Skin epidermis (tissue), 12 donors: ENCODE results near the gene HASPIN.

ENCODE experiments used
- H3K27ac ChIP-seq, 21 experiments: fragments of 200-600 bp; sonication (generic) in 11 of 21; one replicate each; pipeline ENCODE4 v1.5.0; 2020; ENCODE audit warnings: mild to moderate bottlenecking in 3 of 21, inconsistent platforms in 2 of 21, moderate library complexity in 2 of 21
- H3K4me3 ChIP-seq, 7 experiments: fragments of 200-600 bp; sonication (generic) in 2 of 7; one replicate each; pipeline ENCODE4 v1.5.0; 2020; ENCODE audit warnings: inconsistent platforms in 2 of 7, mild to moderate bottlenecking in 2 of 7, moderate library complexity in 1 of 7

Gene HASPIN

GRCh38 chr17:3759597-3760216 lies 36.0 kb downstream of the HASPIN start:
- Histone ChIP-seq H3K27ac (no peak overlapping the region), H3K4me3 (no peak overlapping the region)

- Histone ChIP-seq H3K27ac (no peak overlapping the region), H3K4me3 (no peak overlapping the region)
Measured at GRCh38 chr17:3761036-3761917, 37.6 kb downstream of the HASPIN start.

- H3K4me3 ChIP-seq = no peak overlapping the region
- no peak overlapping the region for H3K27ac ChIP-seq
Measured at GRCh38 chr17:3761918-3762380, 38.2 kb downstream of the HASPIN start.

GRCh38 chr17:3762922-3763776 lies 39.4 kb downstream of the HASPIN start:
- Histone ChIP-seq H3K4me3 (peak overlapping the region in 2 of 7 experiments; percentile 12 to 15), H3K27ac (peak overlapping the region in 12 of 21 experiments; percentile 1 to 82 (median 63))

GRCh38 chr17:3763777-3764170 lies 40.1 kb downstream of the HASPIN start:
- Histone ChIP-seq H3K4me3 (peak overlapping the region in 2 of 7 experiments; percentile 12 to 15), H3K27ac (peak overlapping the region in 12 of 21 experiments; percentile 1 to 82 (median 63))

GRCh38 chr17:3765981-3766380 lies 42.3 kb downstream of the HASPIN start:
- H3K27ac ChIP-seq = peak overlapping the region in 7 of 21 experiments; percentile 33 to 83 (median 54)
- no peak overlapping the region for H3K4me3 ChIP-seq

- H3K27ac ChIP-seq = peak overlapping the region in 3 of 21 experiments; percentile 35 to 83 (median 76)
- no peak overlapping the region for H3K4me3 ChIP-seq
Measured at GRCh38 chr17:3766779-3767178, 43.1 kb downstream of the HASPIN start.

GRCh38 chr17:3768341-3768740 lies 44.6 kb downstream of the HASPIN start:
- H3K4me3 ChIP-seq = no peak overlapping the region
- H3K27ac ChIP-seq = no peak overlapping the region

- Histone ChIP-seq H3K4me3 (no peak overlapping the region), H3K27ac (no peak overlapping the region)
Measured at GRCh38 chr17:3768769-3769168, 45.1 kb downstream of the HASPIN start.

- Histone ChIP-seq H3K27ac (peak overlapping the region in 6 of 21 experiments; percentile 19 to 78 (median 37)), H3K4me3 (no peak overlapping the region)
Measured at GRCh38 chr17:3770466-3770865, 46.8 kb downstream of the HASPIN start.

- Histone ChIP-seq H3K4me3 (no peak overlapping the region), H3K27ac (peak overlapping the region in 3 of 21 experiments; percentile 30 to 78 (median 57))
Measured at GRCh38 chr17:3771140-3771539, 47.4 kb downstream of the HASPIN start.

GRCh38 chr17:3772764-3773163 lies 49.1 kb downstream of the HASPIN start:
- Histone ChIP-seq H3K4me3 (no peak overlapping the region), H3K27ac (no peak overlapping the region)

- H3K4me3 ChIP-seq = no peak overlapping the region
- H3K27ac ChIP-seq = no peak overlapping the region
Measured at GRCh38 chr17:3773511-3773910, 49.8 kb downstream of the HASPIN start.

GRCh38 chr17:3773966-3774365 lies 50.3 kb downstream of the HASPIN start:
- Histone ChIP-seq H3K27ac (no peak overlapping the region), H3K4me3 (no peak overlapping the region)
